Central memory CD8-positive, alpha-beta T cell (primary cell): ENCODE results near the gene NOSTRIN.

ENCODE experiments used
- ATAC-seq: fragments of 150-1000 bp; cut with Tn5 transposase; replicated peaks from 2 replicates; pipeline ENCODE4 v1.10.0; 2022; ENCODE audit warnings: mild to moderate bottlenecking, moderate FRiP score, moderate number of reproducible peaks; ENCODE audit not compliant: poor library complexity, severe bottlenecking; ENCODE audit errors: extremely low read depth
- DNase-seq, 2 donors: peaks; one replicate each; pipeline ENCODE4 v3.0.0; 2021; ENCODE audit warnings: low spot score in 2 of 2
- H3K27ac Mint-ChIP-seq: one replicate; pipeline ENCODE4 v1.8.0; 2022; ENCODE audit warnings: low read depth, mild to moderate bottlenecking, moderate library complexity, mixed read lengths
- H3K27me3 Mint-ChIP-seq: one replicate; pipeline ENCODE4 v1.8.0; 2022; ENCODE audit warnings: mixed read lengths
- H3K36me3 Mint-ChIP-seq: one replicate; pipeline ENCODE4 v1.8.0; 2022; ENCODE audit warnings: mild to moderate bottlenecking, moderate library complexity, mixed read lengths; ENCODE audit not compliant: insufficient read depth
- H3K4me1 Mint-ChIP-seq: one replicate; pipeline ENCODE4 v1.8.0; 2022; ENCODE audit warnings: mixed read lengths
- H3K4me3 Mint-ChIP-seq: one replicate; pipeline ENCODE4 v1.8.0; 2022; ENCODE audit warnings: mild to moderate bottlenecking, moderate library complexity, mixed read lengths
- H3K9me3 Mint-ChIP-seq: one replicate; pipeline ENCODE4 v1.8.0; 2022; ENCODE audit warnings: mixed read lengths

The NOSTRIN gene

GRCh38 chr2:168814046-168814445 is 11.6 kb downstream of the NOSTRIN start:
- H3K9me3 Mint-ChIP-seq: no peaks in the 10 kb centered on the region
- no peaks in the 10 kb centered on the region for H3K4me1 Mint-ChIP-seq
- ATAC-seq (no peak), DNase-seq (no peak)
- H3K27ac Mint-ChIP-seq: no peak overlapping the region
- no peak overlapping the region for H3K4me3 Mint-ChIP-seq
- no peaks in the 10 kb centered on the region for H3K36me3 Mint-ChIP-seq
- peaks cover 3% of the 10 kb centered on the region for H3K27me3 Mint-ChIP-seq

- no peak for DNase-seq
- no peaks in the 10 kb centered on the region for H3K9me3 Mint-ChIP-seq
Measured at GRCh38 chr2:168814939-168815907, 12.8 kb downstream of the NOSTRIN start.

GRCh38 chr2:168816369-168816768 is 13.9 kb downstream of the NOSTRIN start:
- H3K4me1 Mint-ChIP-seq: no peaks in the 10 kb centered on the region
- peaks cover 15% of the 10 kb centered on the region for H3K27me3 Mint-ChIP-seq
- H3K9me3 Mint-ChIP-seq: no peaks in the 10 kb centered on the region
- ATAC-seq (no peak), DNase-seq (no peak)
- no peaks in the 10 kb centered on the region for H3K36me3 Mint-ChIP-seq
- H3K4me3 Mint-ChIP-seq: no peak overlapping the region
- H3K27ac Mint-ChIP-seq: no peak overlapping the region

More at GRCh38 chr2:168814939-168815907, 12.8 kb downstream of the NOSTRIN start:
- H3K36me3 Mint-ChIP-seq: no peaks in the 10 kb centered on the region
- peaks cover 15% of the 10 kb centered on the region for H3K27me3 Mint-ChIP-seq
- ATAC-seq: no peak
- H3K4me1 Mint-ChIP-seq: no peaks in the 10 kb centered on the region
- no peak overlapping the region for H3K4me3 Mint-ChIP-seq
- no peak overlapping the region for H3K27ac Mint-ChIP-seq

DNA sequence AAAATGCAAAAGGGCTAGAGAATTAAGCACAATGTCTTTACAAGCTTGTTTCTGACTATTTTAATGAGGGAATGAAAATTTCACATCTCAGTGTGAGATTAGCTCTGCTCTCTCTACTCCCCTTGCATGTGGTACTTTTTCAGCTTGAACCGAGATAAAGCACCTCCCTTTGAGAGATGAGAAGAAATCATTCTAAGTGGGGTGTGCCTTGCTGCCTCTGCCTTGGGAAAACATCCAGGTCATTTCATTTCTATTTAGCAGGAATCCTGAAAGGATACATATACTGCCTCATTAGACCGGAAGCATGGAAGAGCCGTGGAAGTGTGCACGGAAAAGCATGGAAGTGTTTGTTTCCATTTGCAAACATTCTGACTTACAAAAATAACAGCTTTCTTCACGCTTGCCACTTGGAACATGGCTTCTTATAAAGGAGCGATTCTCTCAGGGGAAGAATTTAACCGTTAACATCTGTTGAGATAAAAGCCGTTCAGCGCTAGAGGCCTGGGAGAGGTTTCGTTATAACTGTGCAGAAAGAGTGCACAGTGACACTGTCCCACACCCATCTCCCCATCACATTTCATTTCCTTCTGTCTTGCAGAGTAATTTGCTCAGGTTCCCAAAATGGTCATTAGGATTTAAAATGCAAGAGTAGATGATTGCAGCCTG is 16.7 kb downstream of the NOSTRIN start:
- H3K9me3 Mint-ChIP-seq: no peaks in the 10 kb centered on the region
- H3K27me3 Mint-ChIP-seq: peaks cover 15% of the 10 kb centered on the region
- no peaks in the 10 kb centered on the region for H3K4me1 Mint-ChIP-seq
- no peak for ATAC-seq
- no peak overlapping the region for H3K27ac Mint-ChIP-seq
- H3K36me3 Mint-ChIP-seq: no peaks in the 10 kb centered on the region
- DNase-seq: no peak
- H3K4me3 Mint-ChIP-seq: no peak overlapping the region

DNA sequence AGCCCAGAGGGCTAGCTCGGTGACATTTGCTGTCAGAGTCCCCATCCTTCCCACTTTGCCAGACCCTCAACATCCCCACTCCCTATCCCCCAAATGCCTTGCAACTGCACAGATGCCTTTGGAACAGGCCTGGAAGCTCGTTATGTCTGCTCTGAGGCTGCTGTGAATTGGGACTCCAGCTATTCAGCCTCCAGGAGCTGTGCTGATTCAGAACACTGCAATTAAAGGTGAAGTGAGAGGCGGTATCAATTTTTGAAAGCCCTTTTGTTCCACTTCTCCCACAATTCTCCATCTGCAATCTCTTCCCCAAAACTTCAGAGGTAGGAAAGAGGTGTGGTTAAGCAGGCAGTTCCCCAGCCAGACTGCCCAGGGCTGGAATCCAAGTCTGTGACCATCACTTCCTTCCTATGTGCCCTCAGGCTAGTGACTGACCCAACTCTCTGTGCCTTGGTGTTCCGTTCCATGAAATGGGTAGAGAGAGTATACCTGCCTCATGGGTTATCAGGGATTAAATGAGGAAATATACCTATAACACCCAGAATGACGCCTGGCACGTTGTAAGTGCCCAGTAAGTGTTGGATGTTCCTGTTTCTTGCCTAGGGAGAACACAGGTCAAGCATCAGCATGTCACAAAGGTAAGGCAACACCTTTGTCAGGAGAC is 17.5 kb downstream of the NOSTRIN start:
- Mint-ChIP-seq H3K36me3 (no peaks in the 10 kb centered on the region), H3K9me3 (no peaks in the 10 kb centered on the region), H3K4me3 (no peak overlapping the region), H3K27me3 (peaks cover 15% of the 10 kb centered on the region), H3K27ac (no peak overlapping the region), H3K4me1 (no peaks in the 10 kb centered on the region)
- DNase-seq (no peak), ATAC-seq (no peak)

DNA sequence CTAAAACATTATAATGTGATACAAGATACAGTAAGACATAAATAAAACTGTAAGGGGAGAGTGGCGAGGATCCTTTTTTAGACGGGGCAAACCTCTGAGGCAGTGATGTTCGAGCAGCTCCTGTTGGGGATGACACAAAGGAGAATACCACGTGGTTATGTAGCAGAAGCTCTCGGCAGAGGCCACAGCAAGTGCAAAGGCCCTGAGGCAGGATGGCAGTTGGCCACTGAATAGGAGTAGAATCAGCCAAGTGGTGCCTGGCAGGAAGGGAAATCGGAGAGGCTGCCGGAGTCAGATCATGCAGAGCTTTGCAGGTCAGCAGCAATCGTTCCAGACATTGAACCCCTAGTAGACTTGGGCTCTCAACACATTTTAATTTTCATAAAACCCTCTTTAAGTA is 19.1 kb downstream of the NOSTRIN start:
- Mint-ChIP-seq H3K27me3 (peaks cover 15% of the 10 kb centered on the region), H3K4me1 (no peaks in the 10 kb centered on the region), H3K4me3 (no peak overlapping the region), H3K36me3 (no peaks in the 10 kb centered on the region), H3K27ac (no peak overlapping the region), H3K9me3 (no peaks in the 10 kb centered on the region)
- ATAC-seq (no peak), DNase-seq (no peak)

- H3K27me3 Mint-ChIP-seq: peaks cover 15% of the 10 kb centered on the region
- H3K4me1 Mint-ChIP-seq: no peaks in the 10 kb centered on the region
- ATAC-seq (no peak), DNase-seq (no peak)
- H3K4me3 Mint-ChIP-seq: no peak overlapping the region
- no peaks in the 10 kb centered on the region for H3K9me3 Mint-ChIP-seq
- no peaks in the 10 kb centered on the region for H3K36me3 Mint-ChIP-seq
- no peak overlapping the region for H3K27ac Mint-ChIP-seq
Measured at GRCh38 chr2:168821992-168822391, 19.6 kb downstream of the NOSTRIN start.

- Mint-ChIP-seq H3K27me3 (peaks cover under 1% of the 10 kb centered on the region), H3K9me3 (no peaks in the 10 kb centered on the region), H3K27ac (no peak overlapping the region), H3K4me3 (no peak overlapping the region), H3K4me1 (no peaks in the 10 kb centered on the region), H3K36me3 (no peaks in the 10 kb centered on the region)
- DNase-seq: no peak
- no peak for ATAC-seq
Measured at GRCh38 chr2:168825126-168825525, 22.7 kb downstream of the NOSTRIN start.

DNA sequence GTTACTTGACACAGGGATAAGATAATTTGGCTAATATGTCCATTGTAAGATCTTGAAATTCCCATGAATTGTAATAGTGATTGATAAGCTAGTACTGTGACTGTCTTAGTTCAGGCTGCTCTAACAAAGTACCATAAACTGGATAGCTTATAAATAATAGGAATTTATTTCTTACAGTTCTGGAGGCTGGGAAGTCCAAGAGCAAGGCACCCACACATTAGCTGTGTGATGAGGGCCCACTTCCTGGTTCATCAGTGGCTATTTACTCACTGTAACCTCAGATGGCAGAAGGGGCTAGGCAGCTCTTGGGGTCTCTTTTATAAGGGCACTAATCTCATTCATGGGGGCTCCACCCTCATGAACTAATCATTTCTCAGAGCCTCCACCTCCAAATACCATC is 28.5 kb downstream of the NOSTRIN start:
- H3K27me3 Mint-ChIP-seq: no peaks in the 10 kb centered on the region
- no peak overlapping the region for H3K4me3 Mint-ChIP-seq
- no peaks in the 10 kb centered on the region for H3K9me3 Mint-ChIP-seq
- ATAC-seq: no peak
- DNase-seq: no peak
- H3K36me3 Mint-ChIP-seq: peaks cover 2% of the 10 kb centered on the region
- H3K4me1 Mint-ChIP-seq: no peaks in the 10 kb centered on the region
- H3K27ac Mint-ChIP-seq: no peak overlapping the region

DNA sequence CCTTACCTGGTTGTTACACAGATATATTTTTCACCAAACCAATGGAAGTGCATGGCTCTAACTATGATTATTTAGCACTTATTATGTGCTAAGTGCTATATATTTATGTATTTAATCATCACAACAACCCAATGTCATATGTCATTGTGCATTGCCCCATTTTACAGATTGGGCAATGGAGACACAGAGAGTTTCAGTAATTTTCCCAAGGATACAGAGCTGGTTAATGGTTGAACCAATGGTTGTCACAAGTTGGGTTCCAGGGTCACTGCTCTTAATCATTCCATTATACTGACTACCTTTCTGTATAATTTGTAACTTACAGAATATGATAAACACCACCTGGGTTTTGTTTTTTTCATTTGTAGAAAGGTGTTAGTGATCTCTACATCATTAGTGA is 29.2 kb downstream of the NOSTRIN start:
- Mint-ChIP-seq H3K4me3 (no peak overlapping the region), H3K9me3 (no peaks in the 10 kb centered on the region), H3K36me3 (peaks cover 2% of the 10 kb centered on the region), H3K27me3 (no peaks in the 10 kb centered on the region), H3K27ac (no peak overlapping the region), H3K4me1 (no peaks in the 10 kb centered on the region)
- no peak for ATAC-seq
- no peak for DNase-seq

GRCh38 chr2:168835969-168836368 is 33.5 kb downstream of the NOSTRIN start:
- Mint-ChIP-seq H3K27me3 (no peaks in the 10 kb centered on the region), H3K9me3 (no peaks in the 10 kb centered on the region), H3K36me3 (no peaks in the 10 kb centered on the region), H3K27ac (no peak overlapping the region), H3K4me1 (no peaks in the 10 kb centered on the region), H3K4me3 (no peak overlapping the region)
- ATAC-seq (no peak), DNase-seq (no peak)

DNA sequence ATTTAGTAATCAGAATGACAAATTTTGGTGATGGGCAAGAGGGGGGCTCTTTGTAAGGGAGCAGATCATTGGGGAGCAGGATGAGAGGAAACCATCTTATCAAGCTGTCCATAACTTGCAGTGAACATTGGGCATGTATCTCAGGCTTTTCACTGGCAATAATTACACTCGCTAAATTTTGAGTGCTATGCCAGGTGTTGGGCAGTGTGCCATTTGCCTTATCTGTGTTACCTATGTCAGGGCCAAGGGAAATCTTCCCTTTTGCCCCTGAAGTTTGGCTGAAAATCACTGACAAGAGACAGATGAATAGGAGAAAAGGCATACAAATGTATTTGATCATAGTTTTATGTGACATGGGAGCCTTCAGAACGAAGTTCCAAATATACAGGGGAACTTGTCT is 39.0 kb downstream of the NOSTRIN start:
- no peaks in the 10 kb centered on the region for H3K4me1 Mint-ChIP-seq
- no peaks in the 10 kb centered on the region for H3K9me3 Mint-ChIP-seq
- H3K27me3 Mint-ChIP-seq: no peaks in the 10 kb centered on the region
- no peak overlapping the region for H3K4me3 Mint-ChIP-seq
- no peak for DNase-seq
- H3K27ac Mint-ChIP-seq: no peak overlapping the region
- no peak for ATAC-seq
- no peaks in the 10 kb centered on the region for H3K36me3 Mint-ChIP-seq
